WTC11 (cell line): Measurements from ENCODE around the gene GOLGA6L9.
"Not testable (repeated sequence)": the region's sequence is repeated elsewhere in the genome, so short reads cannot be mapped to it uniquely, and the experiment has no call there.

Experiments
- CREM ChIP-seq: sonication (generic); formaldehyde crosslinking; IDR thresholded peaks from 2 replicates; pipeline ENCODE4 v1.8.1; 2022; ENCODE audit warnings: mild to moderate bottlenecking, missing genetic modification reagents, moderate library complexity
- GTF2I ChIP-seq: fragments of 250-450 bp; sonication (Bioruptor Pico); conservative IDR thresholded peaks from 2 replicates; pipeline ENCODE4 v1.4.0; 2021; ENCODE audit warnings: mild to moderate bottlenecking
- MLX ChIP-seq: sonication (generic); formaldehyde crosslinking; IDR thresholded peaks from 2 replicates; pipeline ENCODE4 v1.8.1; 2023; ENCODE audit warnings: mild to moderate bottlenecking, missing genetic modification reagents, moderate library complexity
- ZNF138 ChIP-seq: sonication (generic); formaldehyde crosslinking; conservative IDR thresholded peaks from 2 replicates; pipeline ENCODE4 v1.8.1; 2022; ENCODE audit warnings: mild to moderate bottlenecking, moderate library complexity, missing genetic modification reagents
- TF ChIP-seq, protein P1 (sequence below): fragments of 200-600 bp; IDR thresholded peaks from 2 replicates; pipeline ENCODE4 v1.8.0; 2022; ENCODE audit warnings: antibody characterized with exemption

GRCh38 chr15:82406211-82406610 lies 23.4 kb upstream of the GOLGA6L9 start:
- TF ChIP-seq, protein P1, sequence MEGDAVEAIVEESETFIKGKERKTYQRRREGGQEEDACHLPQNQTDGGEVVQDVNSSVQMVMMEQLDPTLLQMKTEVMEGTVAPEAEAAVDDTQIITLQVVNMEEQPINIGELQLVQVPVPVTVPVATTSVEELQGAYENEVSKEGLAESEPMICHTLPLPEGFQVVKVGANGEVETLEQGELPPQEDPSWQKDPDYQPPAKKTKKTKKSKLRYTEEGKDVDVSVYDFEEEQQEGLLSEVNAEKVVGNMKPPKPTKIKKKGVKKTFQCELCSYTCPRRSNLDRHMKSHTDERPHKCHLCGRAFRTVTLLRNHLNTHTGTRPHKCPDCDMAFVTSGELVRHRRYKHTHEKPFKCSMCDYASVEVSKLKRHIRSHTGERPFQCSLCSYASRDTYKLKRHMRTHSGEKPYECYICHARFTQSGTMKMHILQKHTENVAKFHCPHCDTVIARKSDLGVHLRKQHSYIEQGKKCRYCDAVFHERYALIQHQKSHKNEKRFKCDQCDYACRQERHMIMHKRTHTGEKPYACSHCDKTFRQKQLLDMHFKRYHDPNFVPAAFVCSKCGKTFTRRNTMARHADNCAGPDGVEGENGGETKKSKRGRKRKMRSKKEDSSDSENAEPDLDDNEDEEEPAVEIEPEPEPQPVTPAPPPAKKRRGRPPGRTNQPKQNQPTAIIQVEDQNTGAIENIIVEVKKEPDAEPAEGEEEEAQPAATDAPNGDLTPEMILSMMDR: not testable (repeated sequence)
- TF ChIP-seq CREM (CRISPR knock-in tag); ZNF138; MLX (CRISPR knock-in tag); GTF2I (CRISPR knock-in tag): not testable (repeated sequence)
